T-helper 9 cell (primary cell): ENCODE data around the gene TRIO.

ENCODE experiments used
- DNase-seq: peaks from one replicate; pipeline ENCODE4 v3.0.0-alpha.2; 2020

The TRIO gene

GRCh38 chr5:14270209-14270702 is 127.1 kb downstream of the TRIO start:
- no peak for DNase-seq

- no peak for DNase-seq
These were observed 129.5 kb downstream of the TRIO start for GRCh38 chr5:14272548-14273205.

DNA sequence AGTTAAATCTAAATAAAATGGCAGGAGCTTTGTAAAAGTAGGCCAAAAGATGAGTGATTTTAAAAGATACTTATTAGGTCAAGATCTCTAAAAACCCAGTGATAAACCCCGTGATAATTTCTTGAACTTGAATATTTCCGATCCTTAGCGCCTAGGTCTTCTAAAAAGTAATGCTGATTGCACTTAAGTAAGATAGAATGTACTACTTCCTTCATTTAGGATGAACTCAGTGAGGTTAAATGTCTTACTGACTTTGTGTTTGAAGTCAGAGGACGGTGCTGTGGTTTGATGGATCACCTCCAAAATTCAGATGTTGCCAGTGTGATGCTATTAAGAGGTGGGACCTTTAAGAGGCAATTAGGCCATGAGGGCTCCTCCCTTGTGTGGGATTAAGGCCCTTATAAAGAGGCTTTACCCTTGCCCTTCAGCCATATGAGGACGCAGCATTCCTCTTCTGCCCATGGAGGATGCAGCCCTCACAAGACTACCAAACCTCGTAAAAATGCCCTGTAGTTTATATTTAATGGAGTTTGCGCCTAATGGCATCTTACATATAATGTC is 130.1 kb downstream of the TRIO start:
- no peak for DNase-seq

GRCh38 chr5:14276380-14276779 is 133.2 kb downstream of the TRIO start:
- DNase-seq: no peak

- no peak for DNase-seq
These were observed 134.5 kb downstream of the TRIO start for GRCh38 chr5:14277385-14278320.

DNA sequence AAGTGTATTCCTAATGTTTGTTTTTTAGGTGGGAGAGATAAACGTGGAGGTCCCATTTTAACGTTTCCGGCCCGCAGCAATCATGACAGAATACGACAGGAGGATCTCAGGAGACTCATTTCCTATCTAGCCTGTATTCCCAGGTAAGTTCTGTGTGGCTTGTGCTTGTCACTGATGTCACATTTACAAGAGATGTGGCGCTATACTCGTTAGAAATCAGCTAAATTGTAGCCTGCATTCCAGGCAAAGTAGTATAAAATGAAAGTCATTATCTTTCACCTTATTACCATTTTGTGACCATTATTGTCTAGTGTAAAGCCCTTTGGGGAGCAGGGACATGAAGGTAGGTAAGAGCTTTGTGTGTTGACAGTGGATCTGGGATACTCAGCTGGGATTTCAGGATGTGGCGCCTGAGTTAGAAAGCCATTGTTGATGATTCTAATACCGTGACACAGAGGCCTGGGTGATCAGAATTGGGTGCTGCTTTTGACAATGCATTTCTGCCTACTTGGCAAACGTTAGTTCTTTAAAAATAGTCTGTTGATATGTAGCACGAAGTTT is 137.2 kb downstream of the TRIO start:
- no peak for DNase-seq

- no peak for DNase-seq
These were observed 138.6 kb downstream of the TRIO start for GRCh38 chr5:14281746-14282181.

DNA sequence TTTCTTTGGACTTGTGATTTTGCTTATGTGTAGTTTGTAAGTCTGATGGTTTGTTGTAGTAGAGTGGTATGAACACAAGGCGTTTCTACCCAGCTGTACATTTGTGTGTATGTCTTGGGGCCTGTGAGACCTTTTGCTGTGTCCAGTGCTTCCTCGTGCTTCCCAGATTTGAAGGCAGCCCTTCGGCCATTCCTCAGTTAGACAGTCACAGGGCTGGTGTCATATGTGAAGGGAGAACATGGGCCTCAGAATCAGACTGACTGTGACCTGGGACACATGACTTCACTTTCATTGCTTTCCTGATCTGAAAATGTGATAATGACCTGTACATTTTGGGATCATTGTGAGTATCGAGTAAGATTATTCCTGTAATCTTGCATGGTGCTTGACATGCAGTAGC is 140.0 kb downstream of the TRIO start:
- no peak for DNase-seq

GRCh38 chr5:14284392-14285148 is 141.4 kb downstream of the TRIO start:
- DNase-seq: no peak

DNA sequence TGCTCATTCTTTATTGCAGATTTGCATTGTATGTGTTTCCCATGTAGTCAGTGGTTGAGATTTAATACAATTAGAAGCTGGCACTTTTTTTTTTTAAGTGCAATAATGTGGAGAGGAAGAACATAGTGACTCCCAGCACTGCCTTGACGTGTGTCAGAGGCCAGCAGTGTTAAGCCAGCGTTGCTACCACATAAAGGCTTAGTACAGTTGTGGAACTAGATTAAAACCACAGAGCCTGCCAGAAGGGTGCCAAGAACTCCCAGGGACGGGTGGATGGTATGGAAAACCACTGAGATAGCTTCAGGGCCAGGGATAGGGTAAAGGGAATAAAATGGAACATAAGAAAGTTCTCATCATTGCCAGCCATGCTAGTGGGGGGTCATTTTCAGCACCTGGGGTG is 142.9 kb downstream of the TRIO start:
- DNase-seq: no peak

GRCh38 chr5:14286574-14287421 is 143.7 kb downstream of the TRIO start:
- DNase-seq: no peak

DNA sequence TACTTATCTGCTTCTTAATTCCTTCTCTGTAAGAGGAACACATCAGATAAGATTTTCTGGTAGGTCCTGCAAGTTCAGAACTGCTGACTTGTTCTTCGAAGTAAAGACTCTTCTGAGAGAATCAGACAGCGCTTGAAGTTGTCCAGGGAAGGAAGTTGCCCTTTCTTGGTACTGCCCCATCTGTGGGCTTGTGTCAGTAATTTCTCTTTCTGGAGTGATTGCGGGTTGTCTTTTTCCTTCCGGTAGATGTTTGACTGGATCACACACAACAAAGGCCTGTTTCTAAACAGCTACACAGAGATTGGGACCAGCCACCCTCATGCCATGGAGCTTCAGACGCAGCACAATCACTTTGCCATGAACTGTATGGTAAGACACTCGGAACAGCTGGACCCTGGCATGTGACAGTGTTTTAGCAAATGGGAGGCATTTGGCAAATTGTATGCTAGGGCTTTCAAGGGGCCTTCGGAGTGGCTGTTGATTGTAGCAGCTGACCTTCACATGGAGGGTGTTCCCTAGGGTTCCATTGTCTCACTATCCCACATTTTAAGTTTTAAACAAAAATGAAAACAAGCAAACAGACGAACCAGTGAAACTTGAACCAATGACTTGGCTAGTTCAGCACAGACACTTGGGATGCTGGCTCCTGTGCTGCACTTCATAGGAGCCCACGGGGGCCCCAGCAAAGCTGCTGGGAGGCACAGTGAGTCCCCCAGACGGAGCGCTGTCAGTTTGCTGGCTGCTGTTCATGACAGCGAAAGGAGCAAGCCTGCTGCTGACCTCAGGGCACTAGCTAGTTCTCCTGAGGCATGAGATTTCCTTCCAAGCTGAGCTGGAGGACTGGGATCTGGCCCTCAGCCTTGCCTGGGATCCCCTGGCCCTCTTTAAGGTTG is 149.9 kb downstream of the TRIO start:
- DNase-seq: no peak

DNA sequence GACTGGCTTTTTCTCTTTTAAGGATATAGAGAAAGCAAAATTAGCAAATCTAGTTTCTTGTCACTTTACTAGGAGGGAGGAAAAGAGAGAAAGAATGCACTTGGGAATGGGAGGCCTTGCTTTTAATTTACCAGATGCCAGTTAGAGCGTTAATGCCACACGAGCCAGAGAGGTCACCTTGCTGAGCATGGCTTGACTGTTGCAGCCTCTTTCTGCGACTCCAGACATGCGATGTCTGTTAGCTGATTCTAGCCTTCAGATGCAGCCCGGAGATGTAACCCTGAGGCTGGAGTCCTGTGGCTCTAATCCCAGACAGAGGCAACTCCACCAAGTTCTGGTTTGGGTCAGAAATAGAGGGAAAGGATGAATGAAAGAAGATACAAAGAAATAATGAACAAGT is 152.5 kb downstream of the TRIO start:
- no peak for DNase-seq

DNA sequence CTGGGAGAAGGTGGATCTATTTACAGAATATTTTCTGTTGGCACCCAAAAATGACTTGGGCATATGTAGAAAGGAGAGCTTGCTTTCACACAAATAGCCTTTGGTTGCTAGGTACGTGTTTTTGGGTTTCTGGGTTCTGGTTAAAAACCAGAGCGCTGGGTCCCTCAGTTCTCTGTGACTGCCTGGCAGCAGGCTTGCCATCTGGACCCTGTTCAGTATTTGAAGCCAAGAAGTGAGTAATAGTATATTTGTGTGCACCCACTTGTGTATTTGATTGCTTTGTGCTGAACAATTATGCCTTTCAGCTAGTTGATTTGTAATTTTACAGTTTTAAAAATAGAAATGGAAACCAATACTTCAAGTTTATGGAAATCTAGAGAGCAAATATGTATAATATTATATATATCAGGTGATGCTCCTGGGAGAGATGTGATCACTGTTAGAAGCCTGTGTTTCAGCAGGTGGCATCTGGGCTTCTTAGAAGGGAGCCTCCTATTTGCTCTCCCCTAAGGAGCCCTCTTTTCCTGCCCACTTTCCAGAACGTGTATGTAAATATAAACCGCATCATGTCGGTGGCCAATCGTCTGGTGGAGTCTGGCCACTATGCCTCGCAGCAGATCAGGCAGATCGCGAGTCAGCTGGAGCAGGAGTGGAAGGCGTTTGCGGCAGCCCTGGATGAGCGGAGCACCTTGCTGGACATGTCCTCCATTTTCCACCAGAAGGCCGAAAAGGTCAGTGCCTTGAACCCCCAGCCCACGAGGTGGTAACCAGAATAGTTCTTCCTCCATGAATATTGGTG is 153.6 kb downstream of the TRIO start:
- DNase-seq: no peak

DNA sequence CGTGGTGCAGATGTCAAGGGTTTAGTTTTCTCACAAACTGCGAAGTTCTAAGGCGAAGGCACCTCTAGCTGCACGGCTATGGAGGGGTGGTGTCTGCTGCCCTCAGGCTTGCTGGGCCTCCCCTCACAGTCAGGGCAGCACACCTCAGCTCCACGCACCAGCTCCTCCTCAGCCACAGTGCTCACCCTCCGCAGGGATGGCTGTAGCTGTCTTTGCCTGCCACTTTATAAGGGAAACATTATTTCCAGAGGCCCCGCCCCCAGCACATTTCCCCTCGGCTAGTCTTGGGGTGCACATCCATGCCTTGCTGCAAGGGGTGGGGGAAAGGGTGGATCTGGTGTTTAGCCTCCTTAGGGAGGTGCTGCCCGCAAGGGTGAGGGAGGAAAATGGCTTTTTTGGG is 154.6 kb downstream of the TRIO start:
- DNase-seq: no peak

GRCh38 chr5:14298126-14298847 is 155.1 kb downstream of the TRIO start:
- DNase-seq: no peak

- DNase-seq: no peak
These were observed 156.5 kb downstream of the TRIO start for GRCh38 chr5:14299666-14300065.

- DNase-seq: no peak
These were observed 158.0 kb downstream of the TRIO start for GRCh38 chr5:14301186-14301585.

DNA sequence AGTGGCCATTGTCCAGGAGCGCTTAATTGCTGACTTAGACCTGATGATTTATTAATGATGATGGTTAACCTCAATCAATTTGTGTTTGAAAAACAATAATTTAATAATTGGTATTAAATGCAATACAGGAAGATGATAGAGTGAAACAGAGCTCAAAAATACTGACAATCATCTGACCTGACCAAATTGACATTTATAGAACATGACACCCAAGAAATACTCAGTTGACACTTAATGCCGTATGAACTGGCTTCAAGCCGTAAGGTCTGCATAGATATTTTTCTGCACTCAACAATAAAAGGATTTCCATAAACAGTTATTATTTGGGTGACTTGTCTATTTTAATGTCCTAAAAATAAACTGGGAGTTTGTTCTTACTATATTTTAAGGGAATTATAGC is 159.2 kb downstream of the TRIO start:
- DNase-seq: no peak
